Measurements from ENCODE around the gene ADTRP.

DNA sequence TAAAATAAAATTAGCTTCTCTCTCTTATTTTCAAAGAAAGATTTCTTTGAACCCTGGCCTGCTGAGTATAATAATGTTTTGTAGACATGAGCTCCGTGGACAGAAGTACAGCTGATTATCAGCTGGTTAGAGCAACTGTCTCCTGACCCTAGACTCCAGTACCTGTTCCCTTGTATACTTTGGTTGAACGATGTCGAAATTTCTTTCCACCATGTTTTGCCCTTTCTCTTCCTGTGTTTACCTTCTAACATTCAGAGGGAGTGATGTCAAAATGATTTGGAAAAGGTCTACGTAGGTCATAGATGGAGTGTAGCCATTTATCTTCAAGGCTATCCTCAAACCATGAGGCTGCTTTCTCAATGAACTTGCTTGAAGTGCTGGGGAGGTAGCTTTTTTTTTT is 16.8 kb upstream of the ADTRP start:
- TF ChIP-seq, protein P1, sequence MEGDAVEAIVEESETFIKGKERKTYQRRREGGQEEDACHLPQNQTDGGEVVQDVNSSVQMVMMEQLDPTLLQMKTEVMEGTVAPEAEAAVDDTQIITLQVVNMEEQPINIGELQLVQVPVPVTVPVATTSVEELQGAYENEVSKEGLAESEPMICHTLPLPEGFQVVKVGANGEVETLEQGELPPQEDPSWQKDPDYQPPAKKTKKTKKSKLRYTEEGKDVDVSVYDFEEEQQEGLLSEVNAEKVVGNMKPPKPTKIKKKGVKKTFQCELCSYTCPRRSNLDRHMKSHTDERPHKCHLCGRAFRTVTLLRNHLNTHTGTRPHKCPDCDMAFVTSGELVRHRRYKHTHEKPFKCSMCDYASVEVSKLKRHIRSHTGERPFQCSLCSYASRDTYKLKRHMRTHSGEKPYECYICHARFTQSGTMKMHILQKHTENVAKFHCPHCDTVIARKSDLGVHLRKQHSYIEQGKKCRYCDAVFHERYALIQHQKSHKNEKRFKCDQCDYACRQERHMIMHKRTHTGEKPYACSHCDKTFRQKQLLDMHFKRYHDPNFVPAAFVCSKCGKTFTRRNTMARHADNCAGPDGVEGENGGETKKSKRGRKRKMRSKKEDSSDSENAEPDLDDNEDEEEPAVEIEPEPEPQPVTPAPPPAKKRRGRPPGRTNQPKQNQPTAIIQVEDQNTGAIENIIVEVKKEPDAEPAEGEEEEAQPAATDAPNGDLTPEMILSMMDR (IDR thresholded peaks at IDR 0.05), result no peak
- no peak for TF ChIP-seq POLR2A (IDR thresholded peaks at IDR 0.05)

Measured in ovary (tissue), 3 donors.